Measurements from ENCODE around the gene ESYT3.

DNA sequence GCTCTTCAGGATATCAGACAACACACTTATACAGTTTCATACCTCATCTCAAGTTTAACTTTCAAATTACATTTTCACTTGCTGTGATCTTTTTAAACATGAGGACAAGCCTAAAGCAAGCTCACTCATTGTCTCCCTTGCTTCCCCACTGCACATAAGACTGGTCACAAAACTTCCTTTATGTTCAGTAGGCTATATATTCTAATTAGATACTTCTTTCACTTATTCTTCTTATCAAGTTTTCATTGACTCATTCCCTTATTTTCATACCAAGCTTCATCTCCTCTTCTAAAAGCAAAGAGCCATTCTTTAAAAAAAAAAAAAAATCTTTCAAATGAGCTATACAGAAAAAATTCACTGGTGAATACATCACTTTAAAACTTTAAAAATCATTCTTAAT, 62.6 kb downstream of the ESYT3 start:
- TF ChIP-seq, protein P1, sequence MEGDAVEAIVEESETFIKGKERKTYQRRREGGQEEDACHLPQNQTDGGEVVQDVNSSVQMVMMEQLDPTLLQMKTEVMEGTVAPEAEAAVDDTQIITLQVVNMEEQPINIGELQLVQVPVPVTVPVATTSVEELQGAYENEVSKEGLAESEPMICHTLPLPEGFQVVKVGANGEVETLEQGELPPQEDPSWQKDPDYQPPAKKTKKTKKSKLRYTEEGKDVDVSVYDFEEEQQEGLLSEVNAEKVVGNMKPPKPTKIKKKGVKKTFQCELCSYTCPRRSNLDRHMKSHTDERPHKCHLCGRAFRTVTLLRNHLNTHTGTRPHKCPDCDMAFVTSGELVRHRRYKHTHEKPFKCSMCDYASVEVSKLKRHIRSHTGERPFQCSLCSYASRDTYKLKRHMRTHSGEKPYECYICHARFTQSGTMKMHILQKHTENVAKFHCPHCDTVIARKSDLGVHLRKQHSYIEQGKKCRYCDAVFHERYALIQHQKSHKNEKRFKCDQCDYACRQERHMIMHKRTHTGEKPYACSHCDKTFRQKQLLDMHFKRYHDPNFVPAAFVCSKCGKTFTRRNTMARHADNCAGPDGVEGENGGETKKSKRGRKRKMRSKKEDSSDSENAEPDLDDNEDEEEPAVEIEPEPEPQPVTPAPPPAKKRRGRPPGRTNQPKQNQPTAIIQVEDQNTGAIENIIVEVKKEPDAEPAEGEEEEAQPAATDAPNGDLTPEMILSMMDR (conservative IDR thresholded peaks at IDR 0.05; ENCODE audit: low read length), result no peak
- TF ChIP-seq EZH2phosphoT487 (IDR thresholded peaks at IDR 0.05; ENCODE audit: borderline replicate concordance, low read depth, low read length), result no peak

Data from OCI-LY7 (cell line).